SW480 (cell line): ENCODE data around the gene TANGO6.

ENCODE experiments used
- DNase-seq: peaks from one replicate; pipeline ENCODE4 v3.0.0-alpha.2; 2016; ENCODE audit warnings: low spot score

The TANGO6 gene

GRCh38 chr16:68909099-68909733 lies 65.9 kb downstream of the TANGO6 start:
- no peak for DNase-seq

- no peak for DNase-seq
These were observed 66.7 kb downstream of the TANGO6 start for GRCh38 chr16:68910051-68910450.

- DNase-seq = no peak
These were observed 72.3 kb downstream of the TANGO6 start for GRCh38 chr16:68915589-68915988.

GRCh38 chr16:68917541-68917940 lies 74.2 kb downstream of the TANGO6 start:
- DNase-seq = no peak

- DNase-seq = no peak
These were observed 77.0 kb downstream of the TANGO6 start for GRCh38 chr16:68920349-68920748.

- DNase-seq = peak; percentile 17
These were observed 78.3 kb downstream of the TANGO6 start for GRCh38 chr16:68921637-68922036.

GRCh38 chr16:68923116-68923515 lies 79.8 kb downstream of the TANGO6 start:
- DNase-seq = no peak

GRCh38 chr16:68927018-68927417 lies 83.7 kb downstream of the TANGO6 start:
- no peak for DNase-seq

GRCh38 chr16:68931196-68931595 lies 87.9 kb downstream of the TANGO6 start:
- no peak for DNase-seq

- no peak for DNase-seq
These were observed 91.1 kb downstream of the TANGO6 start for GRCh38 chr16:68934402-68934801.

- DNase-seq = no peak
These were observed 91.7 kb downstream of the TANGO6 start for GRCh38 chr16:68935008-68935407.

- DNase-seq = no peak
These were observed 93.7 kb downstream of the TANGO6 start for GRCh38 chr16:68936736-68937631.

- DNase-seq = no peak
These were observed 96.5 kb downstream of the TANGO6 start for GRCh38 chr16:68939692-68940320.

GRCh38 chr16:68940816-68941215 lies 97.5 kb downstream of the TANGO6 start:
- no peak for DNase-seq

- DNase-seq = no peak
These were observed 100.6 kb downstream of the TANGO6 start for GRCh38 chr16:68943961-68944360.

GRCh38 chr16:68948230-68948910 lies 105.0 kb downstream of the TANGO6 start:
- no peak for DNase-seq

- DNase-seq = no peak
These were observed 108.9 kb downstream of the TANGO6 start for GRCh38 chr16:68951991-68952877.

GRCh38 chr16:68954911-68955635 lies 111.7 kb downstream of the TANGO6 start:
- DNase-seq = no peak

- DNase-seq = no peak
These were observed 117.6 kb downstream of the TANGO6 start for GRCh38 chr16:68960910-68961309.

GRCh38 chr16:68961778-68962402 lies 118.6 kb downstream of the TANGO6 start:
- DNase-seq = no peak
